GM23338 (cell line): Measurements from ENCODE around the gene TBC1D16. TPM values are rescaled to one million over a fixed set of nuclear protein-coding genes. Genes with fewer than 3 reads are reported as not detected.

Experiments used
- ATAC-seq: fragments of 200-7000 bp; cut with Tn5 transposase; 3 replicates; pipeline ENCODE4 v1.9.1; 2020
- DNase-seq: peaks from one replicate; pipeline ENCODE4 v3.0.0-alpha.2; 2015; ENCODE audit warnings: low spot score
- H2AFZ ChIP-seq: fragments of 200-600 bp; sonication (generic); 2 replicates; pipeline ENCODE4 v1.8.0; 2016; ENCODE audit warnings: antibody characterized with exemption, mild to moderate bottlenecking, moderate library complexity
- H3F3A ChIP-seq: fragments of 200-600 bp; sonication (generic); replicated peaks from 2 replicates; pipeline ENCODE4 v1.8.0; 2017; ENCODE audit warnings: antibody characterized with exemption, mixed run types, low read depth
- H3K27ac ChIP-seq: fragments of 200-600 bp; sonication (generic); 2 replicates; pipeline ENCODE4 v1.6.1; 2016; ENCODE audit warnings: low read depth
- H3K27me3 ChIP-seq: fragments of 200-600 bp; sonication (generic); 2 replicates; pipeline ENCODE4 v1.8.0; 2016; ENCODE audit warnings: mild to moderate bottlenecking, mixed run types, moderate library complexity; ENCODE audit not compliant: insufficient read depth
- H3K36me3 ChIP-seq: fragments of 200-600 bp; sonication (generic); 2 replicates; pipeline ENCODE4 v1.8.0; 2016; ENCODE audit warnings: mild to moderate bottlenecking; ENCODE audit not compliant: insufficient read depth
- H3K4me1 ChIP-seq: fragments of 200-600 bp; sonication (generic); 2 replicates; pipeline ENCODE4 v1.8.0; 2016; ENCODE audit warnings: mild to moderate bottlenecking, moderate library complexity; ENCODE audit not compliant: insufficient read depth
- H3K4me2 ChIP-seq: fragments of 200-600 bp; sonication (generic); 2 replicates; pipeline ENCODE4 v1.7.1; 2017; ENCODE audit warnings: mixed run types
- H3K4me3 ChIP-seq: fragments of 200-600 bp; sonication (generic); 2 replicates; pipeline ENCODE4 v1.6.1; 2016; ENCODE audit warnings: mixed run types
- H3K79me2 ChIP-seq: fragments of 200-600 bp; sonication (generic); replicated peaks from 2 replicates; pipeline ENCODE4 v1.8.0; 2017; ENCODE audit warnings: mild to moderate bottlenecking; ENCODE audit not compliant: insufficient read depth
- H3K9me2 ChIP-seq: fragments of 200-600 bp; sonication (generic); 2 replicates; pipeline ENCODE4 v1.8.0; 2017; ENCODE audit not compliant: insufficient read depth
- H4K20me1 ChIP-seq: fragments of 200-600 bp; sonication (generic); replicated peaks from 2 replicates; pipeline ENCODE4 v1.8.0; 2017; ENCODE audit warnings: mild to moderate bottlenecking; ENCODE audit not compliant: insufficient read depth
- H3K27ac Mint-ChIP-seq: 2 replicates; pipeline ENCODE4 v1.8.0; 2020; ENCODE audit warnings: inconsistent platforms, mild to moderate bottlenecking, moderate library complexity, mixed read lengths
- H3K27me3 Mint-ChIP-seq: 3 replicates; pipeline ENCODE4 v1.8.0; 2022; ENCODE audit warnings: low read depth, mild to moderate bottlenecking, moderate library complexity, mixed read lengths, inconsistent platforms; ENCODE audit not compliant: insufficient read depth, poor library complexity
- H3K36me3 Mint-ChIP-seq: 3 replicates; pipeline ENCODE4 v1.8.0; 2021; ENCODE audit warnings: low read depth, mild to moderate bottlenecking, inconsistent platforms, moderate library complexity, mixed read lengths
- H3K4me1 Mint-ChIP-seq: 3 replicates; pipeline ENCODE4 v1.8.0; 2020; ENCODE audit warnings: mild to moderate bottlenecking, inconsistent platforms, mixed read lengths
- H3K4me3 Mint-ChIP-seq: 3 replicates; pipeline ENCODE4 v1.8.0; 2021; ENCODE audit warnings: moderate library complexity, mild to moderate bottlenecking, inconsistent platforms, mixed read lengths
- H3K9me3 Mint-ChIP-seq: 3 replicates; pipeline ENCODE4 v1.8.0; 2020; ENCODE audit warnings: moderate library complexity, mild to moderate bottlenecking, inconsistent platforms, mixed read lengths
- CREB1 ChIP-seq: fragments of 250-450 bp; sonication (Bioruptor Pico); IDR thresholded peaks from 2 replicates; pipeline ENCODE4 v1.5.0; 2020; ENCODE audit warnings: low read depth, mild to moderate bottlenecking, moderate library complexity
- EZH2 ChIP-seq: fragments of 200-600 bp; sonication (generic); IDR thresholded peaks from one replicate; pipeline ENCODE4 v1.8.0; 2017; ENCODE audit warnings: antibody characterized with exemption, mild to moderate bottlenecking, low read depth; ENCODE audit not compliant: unreplicated experiment
- EZH2phosphoT487 ChIP-seq: fragments of 200-600 bp; sonication (generic); IDR thresholded peaks from one replicate; pipeline ENCODE4 v1.8.1; 2018; ENCODE audit warnings: antibody characterized with exemption; ENCODE audit not compliant: unreplicated experiment
- JUNB ChIP-seq: IDR thresholded peaks from one replicate; pipeline ENCODE4 v1.6.1; 2016; ENCODE audit warnings: antibody characterized with exemption; ENCODE audit not compliant: unreplicated experiment
- NANOG ChIP-seq: IDR thresholded peaks from 2 replicates; pipeline ENCODE4 v1.6.1; 2016; ENCODE audit warnings: antibody characterized with exemption, borderline replicate concordance
- POLR2AphosphoS5 ChIP-seq: IDR thresholded peaks from 2 replicates; pipeline ENCODE4 v1.6.1; 2016; ENCODE audit warnings: antibody characterized with exemption, low read depth
- REST ChIP-seq: IDR thresholded peaks from one replicate; pipeline ENCODE4 v1.6.1; 2018; ENCODE audit warnings: antibody characterized with exemption; ENCODE audit not compliant: unreplicated experiment
- STAT1 ChIP-seq: IDR thresholded peaks from one replicate; pipeline ENCODE4 v1.6.1; 2016; ENCODE audit warnings: antibody characterized with exemption; ENCODE audit not compliant: unreplicated experiment
- ZNF114 ChIP-seq: fragments of 250-450 bp; sonication (Bioruptor Pico); IDR thresholded peaks from 2 replicates; pipeline ENCODE4 v1.5.0; 2020; ENCODE audit warnings: mild to moderate bottlenecking, moderate library complexity
- ZNF331 ChIP-seq: fragments of 250-450 bp; sonication (Bioruptor Pico); IDR thresholded peaks from 2 replicates; pipeline ENCODE4 v1.5.0; 2020; ENCODE audit warnings: low read depth, mild to moderate bottlenecking, moderate library complexity
- ZNF462 ChIP-seq: fragments of 250-450 bp; sonication (Bioruptor Pico); IDR thresholded peaks from 2 replicates; pipeline ENCODE4 v1.5.0; 2020; ENCODE audit warnings: mild to moderate bottlenecking, moderate library complexity
- polyA plus RNA-seq: library from polyadenylated mRNA; unstranded; fragments of >200 nt; fragmentation: Nextera tagmentation; extraction: Ambion mirVana; gene quantifications from 2 replicates; pipeline ENCODE4 v1.2.1, GENCODE V29; 2016
- total RNA-seq: library from RNA; depleted of rRNA; stranded (reverse); fragments of >200 nt; shearing (Covaris generic); gene quantifications from 2 replicates; pipeline ENCODE4 v1.2.3, GENCODE V29; 2014
- TF ChIP-seq, protein P1 (sequence below), 2 experiments: fragments of 200-600 bp in 1 of 2; sonication (generic) in 1 of 2; conservative IDR thresholded peaks; 2 replicates each; pipeline versions ENCODE4 v1.5.1 to v1.6.1; 2016 to 2017; ENCODE audit warnings: antibody characterized with exemption in 2 of 2, low read depth in 2 of 2, mild to moderate bottlenecking in 2 of 2, moderate library complexity in 1 of 2
- TF ChIP-seq, protein P2 (sequence below): IDR thresholded peaks from 2 replicates; pipeline ENCODE4 v1.6.1; 2016; ENCODE audit warnings: antibody characterized with exemption

The TBC1D16 gene
- total and polyA plus RNA-seq, 2 experiments from 2014 or later, result 16.7 to 104 TPM

- TF ChIP-seq JUNB (no peak), EZH2phosphoT487 (no peak), ZNF331 (CRISPR knock-in tag) (no peak), STAT1 (no peak), NANOG (no peak), ZNF114 (CRISPR knock-in tag) (no peak), EZH2 (no peak), POLR2AphosphoS5 (no peak), REST (no peak), ZNF462 (CRISPR knock-in tag) (no peak), CREB1 (CRISPR knock-in tag) (no peak)
- TF ChIP-seq, protein P1, sequence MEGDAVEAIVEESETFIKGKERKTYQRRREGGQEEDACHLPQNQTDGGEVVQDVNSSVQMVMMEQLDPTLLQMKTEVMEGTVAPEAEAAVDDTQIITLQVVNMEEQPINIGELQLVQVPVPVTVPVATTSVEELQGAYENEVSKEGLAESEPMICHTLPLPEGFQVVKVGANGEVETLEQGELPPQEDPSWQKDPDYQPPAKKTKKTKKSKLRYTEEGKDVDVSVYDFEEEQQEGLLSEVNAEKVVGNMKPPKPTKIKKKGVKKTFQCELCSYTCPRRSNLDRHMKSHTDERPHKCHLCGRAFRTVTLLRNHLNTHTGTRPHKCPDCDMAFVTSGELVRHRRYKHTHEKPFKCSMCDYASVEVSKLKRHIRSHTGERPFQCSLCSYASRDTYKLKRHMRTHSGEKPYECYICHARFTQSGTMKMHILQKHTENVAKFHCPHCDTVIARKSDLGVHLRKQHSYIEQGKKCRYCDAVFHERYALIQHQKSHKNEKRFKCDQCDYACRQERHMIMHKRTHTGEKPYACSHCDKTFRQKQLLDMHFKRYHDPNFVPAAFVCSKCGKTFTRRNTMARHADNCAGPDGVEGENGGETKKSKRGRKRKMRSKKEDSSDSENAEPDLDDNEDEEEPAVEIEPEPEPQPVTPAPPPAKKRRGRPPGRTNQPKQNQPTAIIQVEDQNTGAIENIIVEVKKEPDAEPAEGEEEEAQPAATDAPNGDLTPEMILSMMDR (conservative IDR thresholded peaks at IDR 0.05; ENCODE audit: low read depth in 2 of 2), result no peak
- TF ChIP-seq, protein P2, sequence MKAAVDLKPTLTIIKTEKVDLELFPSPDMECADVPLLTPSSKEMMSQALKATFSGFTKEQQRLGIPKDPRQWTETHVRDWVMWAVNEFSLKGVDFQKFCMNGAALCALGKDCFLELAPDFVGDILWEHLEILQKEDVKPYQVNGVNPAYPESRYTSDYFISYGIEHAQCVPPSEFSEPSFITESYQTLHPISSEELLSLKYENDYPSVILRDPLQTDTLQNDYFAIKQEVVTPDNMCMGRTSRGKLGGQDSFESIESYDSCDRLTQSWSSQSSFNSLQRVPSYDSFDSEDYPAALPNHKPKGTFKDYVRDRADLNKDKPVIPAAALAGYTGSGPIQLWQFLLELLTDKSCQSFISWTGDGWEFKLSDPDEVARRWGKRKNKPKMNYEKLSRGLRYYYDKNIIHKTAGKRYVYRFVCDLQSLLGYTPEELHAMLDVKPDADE, result no peak
- no peaks in the 10 kb centered on the region for H4K20me1 ChIP-seq
- H3K79me2 ChIP-seq, result no peaks in the 10 kb centered on the region
- peaks cover 10% of the 10 kb centered on the region; the same call in 1 of the 2 replicates for H3K27me3 ChIP-seq
- Mint-ChIP-seq H3K9me3 (no peaks in the 10 kb centered on the region), H3K36me3 (peaks cover 5% of the 10 kb centered on the region; the same call in 1 of the 3 replicates), H3K27me3 (peaks cover 56% of the 10 kb centered on the region), H3K27ac (no peak overlapping the region), H3K4me1 (peaks cover 54% of the 10 kb centered on the region), H3K4me3 (peak overlapping the region; percentile 73)
- no peak overlapping the region for H2AFZ ChIP-seq
- H3K9me2 ChIP-seq, result 0 out of 2 replicates have a peak, but pooled peaks cover 3% of the 10 kb centered on the region
- peak; percentile 15 for ATAC-seq
- H3F3A ChIP-seq, result peaks cover 12% of the 10 kb centered on the region; the same call in 1 of the 2 replicates
- peak overlapping the region; percentile 76 for H3K4me3 ChIP-seq
- H3K4me2 ChIP-seq, result peak overlapping the region; percentile 95
- peak; percentile 58 for DNase-seq
- no peaks in the 10 kb centered on the region for H3K36me3 ChIP-seq
- 0 out of 2 replicates have a peak overlapping the region, but pooled peaks have one; percentile 57 for H3K27ac ChIP-seq
- peaks cover 38% of the 10 kb centered on the region for H3K4me1 ChIP-seq
Observed at GRCh38 chr17:79930877-79931816, 104.5 kb downstream of the TBC1D16 start.
